ENCODE results near the gene CELSR1.

CELSR1 gene

GRCh38 chr22:46578824-46579561 lies 41.6 kb upstream of the CELSR1 start:
- in situ Hi-C loops (cut with MboI; ENCODE audit: low pct_unique_long_range_greater_than_20kb, low sequenced_read_pairs, unreplicated experiment), result no loop called here
- TF ChIP-seq CTCF (IDR thresholded peaks at IDR 0.05; ENCODE audit: extremely low read depth, insufficient read depth, missing control alignments), result no peak
- no peak for DNase-seq (ENCODE audit: low spot score)

- TF ChIP-seq CTCF (IDR thresholded peaks at IDR 0.05; ENCODE audit: extremely low read depth, insufficient read depth, missing control alignments), result no peak
- DNase-seq (ENCODE audit: low spot score), result peak; percentile 45
- in situ Hi-C loops (cut with MboI; ENCODE audit: low pct_unique_long_range_greater_than_20kb, low sequenced_read_pairs, unreplicated experiment), result no loop called here
Observed at GRCh38 chr22:46578251-46578823, 40.9 kb upstream of the CELSR1 start.

- in situ Hi-C loops (cut with MboI; ENCODE audit: low pct_unique_long_range_greater_than_20kb, low sequenced_read_pairs, unreplicated experiment), result no loop called here
- DNase-seq (ENCODE audit: low spot score), result peak; percentile 50
- TF ChIP-seq CTCF (IDR thresholded peaks at IDR 0.05; ENCODE audit: extremely low read depth, insufficient read depth, missing control alignments), result no peak
Observed at GRCh38 chr22:46577368-46578249, 40.2 kb upstream of the CELSR1 start.

- TF ChIP-seq CTCF (IDR thresholded peaks at IDR 0.05; ENCODE audit: extremely low read depth, insufficient read depth, missing control alignments), result no peak
- DNase-seq (ENCODE audit: low spot score), result peak; percentile 94
- in situ Hi-C loops (cut with MboI; ENCODE audit: low pct_unique_long_range_greater_than_20kb, low sequenced_read_pairs, unreplicated experiment), result no loop called here
Observed at GRCh38 chr22:46576556-46577367, 39.3 kb upstream of the CELSR1 start.

GRCh38 chr22:46575911-46576555 lies 38.6 kb upstream of the CELSR1 start:
- no peak for TF ChIP-seq CTCF (IDR thresholded peaks at IDR 0.05; ENCODE audit: extremely low read depth, insufficient read depth, missing control alignments)
- DNase-seq (ENCODE audit: low spot score), result no peak
- in situ Hi-C loops (cut with MboI; ENCODE audit: low pct_unique_long_range_greater_than_20kb, low sequenced_read_pairs, unreplicated experiment), result no loop called here

Data from GM13977 (cell line).